Motor neuron (in vitro differentiated cells): ENCODE data around the gene SPACA4. TPM values are rescaled to one million over a fixed set of nuclear protein-coding genes. Genes with fewer than 3 reads are reported as not detected.

ENCODE experiments used
- ATAC-seq, 8 experiments: fragments of 200-7000 bp; cut with Tn5 transposase; replicated peaks in 6 of 8; 2 replicates each; pipeline ENCODE4 v1.8.0; 2021; ENCODE audit warnings: mild to moderate bottlenecking in 8 of 8, moderate library complexity in 8 of 8
- H3K27ac ChIP-seq, 2 donors: fragments of 250-450 bp; sonication (Bioruptor Pico); 2 replicates each; pipeline ENCODE4 v1.9.0; 2021; ENCODE audit warnings: antibody characterized with exemption in 2 of 2, mild to moderate bottlenecking in 2 of 2, moderate library complexity in 1 of 2
- H3K4me1 ChIP-seq, 2 donors: fragments of 250-450 bp; sonication (Bioruptor Pico); replicated peaks in 1 of 2; 2 replicates each; pipeline ENCODE4 v1.6.1; 2021; ENCODE audit warnings: antibody characterized with exemption in 2 of 2, mild to moderate bottlenecking in 2 of 2, moderate library complexity in 1 of 2
- H3K4me3 ChIP-seq, 5 donors: fragments of 250-450 bp; sonication (Bioruptor Pico); 2 replicates each; pipeline ENCODE4 v1.9.0; 2021; ENCODE audit warnings: antibody characterized with exemption in 5 of 5, mild to moderate bottlenecking in 5 of 5, moderate library complexity in 4 of 5
- WGBS, 10 experiments: fragments of 450-650 bp; shearing (Covaris generic); methylation state at CpG; one replicate each; pipeline ENCODE4 v1.0.0; 2022; 5-methylcytosine and 5-hydroxymethylcytosine counted together
- in situ Hi-C, 9 experiments: fragments of 400-800 bp; cut with MboI; loops; one replicate each; pipeline ENCODE4 v1.15.0; 2021; ENCODE audit warnings: low sequenced_read_pairs in 9 of 9, low pct_unique_long_range_greater_than_20kb in 2 of 9; ENCODE audit not compliant: unreplicated experiment in 9 of 9
- total RNA-seq, 8 experiments: library from RNA; unstranded; fragments of 300-600 nt; gene quantifications; 2 replicates each; pipeline versions ENCODE4 v1.2.3 to v1.2.4, GENCODE V29; 2022

SPACA4 gene
- total RNA-seq, 8 experiments from 2014 or later: 0.22 to 0.66 (median 0.50) TPM; not detected in 4

DNA sequence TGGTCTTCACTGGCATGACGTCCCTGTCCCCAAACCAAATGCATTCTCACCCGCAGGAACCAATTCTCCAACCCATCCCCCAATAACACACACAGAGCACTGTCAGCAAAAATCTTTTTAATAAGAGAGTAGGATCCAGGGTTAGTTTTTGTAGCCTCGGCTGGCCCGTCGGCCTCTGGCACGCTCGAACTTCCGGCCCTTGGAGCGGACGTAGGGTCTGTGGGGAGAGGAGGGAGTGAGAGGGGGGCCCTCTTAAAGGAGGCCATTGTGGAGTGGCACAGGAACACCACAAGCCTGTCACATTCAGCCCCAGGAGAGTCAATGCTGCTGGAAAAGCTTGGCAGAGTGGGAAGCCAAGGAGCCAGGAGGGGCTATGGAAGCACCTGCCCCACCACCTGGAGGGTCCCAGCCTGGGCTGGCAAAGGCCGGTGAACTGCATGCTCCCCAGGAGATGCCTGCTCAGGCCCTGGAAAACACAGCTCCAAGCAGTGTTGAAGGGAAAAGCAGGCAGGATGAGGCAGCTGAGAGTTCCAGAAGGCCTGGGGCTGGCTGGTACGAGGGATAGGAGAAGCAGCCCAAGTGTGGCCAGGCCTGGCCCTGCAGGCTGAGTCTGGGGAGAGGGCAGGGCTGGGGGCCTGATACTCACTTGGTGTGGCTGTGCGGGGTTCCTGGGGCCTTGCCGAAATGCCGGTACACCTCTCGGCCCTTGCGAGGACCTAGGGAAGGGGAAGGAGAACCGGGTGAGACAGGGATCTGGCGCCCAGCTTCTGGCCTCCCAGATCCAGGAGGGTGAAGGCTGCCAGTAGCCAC lies 8.9 kb downstream of the SPACA4 start:
- no peak overlapping the region for H3K27ac ChIP-seq
- peaks cover 14 to 27% of the 10 kb centered on the region in 2 donors for H3K4me1 ChIP-seq
- no peak for ATAC-seq
- H3K4me3 ChIP-seq: no peak overlapping the region
- in situ Hi-C loops: no loop called here
- WGBS, 10 experiments: 46 to 80% methylated on average over 3 to 4 of the region's 19 CpGs; no CpG with 5 or more reads in 8 of the 10 experiments

DNA sequence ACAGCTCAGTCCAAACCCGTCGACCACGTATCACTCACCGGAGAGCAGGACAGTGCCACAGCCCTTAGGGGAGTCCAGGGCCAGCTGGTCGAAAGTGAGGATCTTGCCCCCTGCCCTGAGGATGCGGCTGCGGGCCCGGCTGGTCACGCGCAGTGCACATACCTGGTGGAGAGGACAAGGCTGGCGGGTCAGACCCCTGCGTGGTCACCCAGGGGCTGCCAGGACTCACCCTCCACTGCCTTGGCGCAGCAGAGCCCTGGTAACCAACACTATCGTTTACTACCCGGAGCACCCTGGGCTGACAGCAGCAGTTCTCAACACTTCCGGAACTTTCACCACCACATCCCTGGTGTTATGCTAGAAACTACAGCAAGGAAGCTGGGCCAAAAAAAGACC lies 9.5 kb downstream of the SPACA4 start:
- ATAC-seq: no peak
- H3K27ac ChIP-seq: no peak overlapping the region
- H3K4me1 ChIP-seq: peaks cover 14 to 27% of the 10 kb centered on the region in 2 donors
- 81 to 92% methylated on average over 4 of the region's 16 CpGs; no CpG with 5 or more reads in 8 of the 10 experiments for WGBS, 10 experiments
- no peak overlapping the region for H3K4me3 ChIP-seq
- in situ Hi-C loops: no loop called here

DNA sequence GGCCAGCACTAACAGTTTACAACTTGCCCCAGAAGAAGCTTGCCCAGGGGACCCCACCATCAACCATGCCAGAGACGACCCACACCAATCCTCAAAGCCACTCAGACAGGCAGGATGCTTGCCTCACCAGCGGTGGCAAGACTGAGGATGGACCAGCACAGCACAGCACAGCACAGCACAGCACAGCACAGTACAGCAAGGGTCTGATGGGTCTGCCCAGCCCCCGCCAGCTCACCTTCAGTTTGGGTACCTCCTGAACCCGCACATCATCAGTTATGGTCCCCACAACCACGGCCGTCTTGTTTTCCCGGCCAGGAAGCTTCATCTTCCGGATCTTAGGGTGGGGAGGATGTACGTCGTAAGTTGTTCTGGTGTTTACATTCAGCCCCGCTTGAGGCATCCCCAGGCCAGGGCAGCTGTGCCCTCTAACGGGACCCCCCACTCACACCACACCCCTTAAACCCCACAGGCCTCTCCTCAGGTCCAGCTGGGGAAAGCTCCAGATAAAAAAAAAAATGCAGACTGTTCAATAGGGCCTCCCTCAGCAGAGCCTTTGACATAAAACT lies 10.0 kb downstream of the SPACA4 start:
- Histone ChIP-seq H3K27ac (no peak overlapping the region), H3K4me1 (peaks cover 14 to 27% of the 10 kb centered on the region in 2 donors), H3K4me3 (peak overlapping the region in 2 of 5 donors; percentile 65 to 78)
- in situ Hi-C loops: no loop called here
- WGBS, 10 experiments: 70 to 100% (median 84%) methylated on average over 1 to 8 of the region's 12 CpGs; no CpG with 5 or more reads in 6 of the 10 experiments
- no peak for ATAC-seq

DNA sequence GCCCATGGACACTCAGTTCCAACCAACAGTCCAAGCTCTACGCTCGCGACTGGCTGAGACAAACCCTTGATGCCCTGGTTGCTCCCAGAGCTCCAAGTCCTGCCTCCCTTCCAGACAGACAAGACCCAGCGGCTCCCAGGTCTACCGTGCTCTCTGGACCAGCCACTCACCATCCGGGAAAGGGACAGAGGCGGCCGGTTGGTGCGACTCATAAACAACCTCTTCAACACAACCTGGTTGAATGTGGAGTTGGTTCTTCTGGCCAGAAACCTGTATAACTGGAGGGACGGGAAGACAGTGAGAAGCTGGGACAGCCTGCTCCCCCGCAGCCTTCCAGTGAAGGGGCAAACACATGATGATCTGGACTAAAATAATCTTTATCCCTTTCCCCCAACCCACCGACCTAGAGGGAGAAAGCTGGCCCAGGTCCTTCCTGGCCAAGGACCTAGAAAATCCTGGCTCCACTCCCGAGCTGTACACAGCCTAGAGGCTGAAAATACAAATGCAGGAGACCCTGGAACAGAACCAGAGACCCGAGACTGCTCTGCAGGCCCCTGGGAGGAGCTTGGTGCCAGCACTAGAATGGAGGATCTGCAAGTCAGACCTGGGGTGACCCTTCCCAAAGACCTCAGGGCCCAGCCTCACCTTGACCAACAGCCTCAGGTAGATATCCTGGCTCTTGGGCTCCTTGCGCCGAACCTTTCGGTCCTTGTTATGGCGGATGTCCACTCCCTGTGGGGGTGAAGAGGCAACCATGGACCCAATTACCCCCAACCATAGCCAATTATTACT lies 10.8 kb downstream of the SPACA4 start:
- in situ Hi-C loops: no loop called here
- Histone ChIP-seq H3K4me3 (peak overlapping the region; percentile 65 to 80 (median 78)), H3K4me1 (peaks cover 14 to 27% of the 10 kb centered on the region in 2 donors), H3K27ac (peak overlapping the region in 1 of 2 donors; percentile 84)
- 0 to 100% (median 77%) methylated on average over 1 to 7 of the region's 18 CpGs; no CpG with 5 or more reads in 2 of the 10 experiments for WGBS, 10 experiments
- no peak for ATAC-seq

DNA sequence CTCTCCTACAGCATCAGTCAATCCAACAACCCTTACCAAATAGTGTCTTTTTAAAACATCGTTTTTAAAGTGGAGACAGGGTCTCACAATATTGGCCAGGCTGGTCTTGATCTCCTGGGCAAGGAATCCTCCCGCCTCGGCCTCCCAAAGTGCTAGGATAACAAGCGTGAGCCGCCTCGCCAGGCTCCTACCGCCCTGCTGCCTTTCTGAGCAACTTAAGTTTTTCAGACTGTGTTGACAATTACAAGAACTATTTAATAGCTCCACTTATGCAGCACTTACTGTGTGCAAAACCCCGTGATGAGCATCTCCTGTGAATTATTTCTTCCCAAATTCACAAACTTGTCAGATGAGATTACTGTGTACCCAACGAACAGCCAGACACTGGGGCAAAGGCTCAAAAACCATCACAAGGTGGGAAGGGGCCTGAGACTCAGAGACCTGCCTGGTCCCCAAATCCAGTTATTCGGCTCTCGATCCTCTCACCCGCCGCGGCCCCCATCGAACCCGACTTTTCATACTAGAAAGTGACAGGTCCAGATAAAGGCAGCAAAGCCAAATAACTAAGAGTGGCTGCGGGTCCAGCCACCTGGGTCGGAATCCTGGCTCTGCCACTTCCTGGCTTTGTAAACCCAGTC lies 11.9 kb downstream of the SPACA4 start:
- 0 to 5% (median 0%) methylated on average over 2 to 17 of the region's 18 CpGs for WGBS, 10 experiments
- in situ Hi-C loops: no loop called here
- H3K4me1 ChIP-seq: peaks cover 22 to 36% of the 10 kb centered on the region in 2 donors
- peak overlapping the region; percentile 65 to 80 (median 78) for H3K4me3 ChIP-seq
- no peak for ATAC-seq
- peak overlapping the region; percentile 56 to 84 for H3K27ac ChIP-seq

DNA sequence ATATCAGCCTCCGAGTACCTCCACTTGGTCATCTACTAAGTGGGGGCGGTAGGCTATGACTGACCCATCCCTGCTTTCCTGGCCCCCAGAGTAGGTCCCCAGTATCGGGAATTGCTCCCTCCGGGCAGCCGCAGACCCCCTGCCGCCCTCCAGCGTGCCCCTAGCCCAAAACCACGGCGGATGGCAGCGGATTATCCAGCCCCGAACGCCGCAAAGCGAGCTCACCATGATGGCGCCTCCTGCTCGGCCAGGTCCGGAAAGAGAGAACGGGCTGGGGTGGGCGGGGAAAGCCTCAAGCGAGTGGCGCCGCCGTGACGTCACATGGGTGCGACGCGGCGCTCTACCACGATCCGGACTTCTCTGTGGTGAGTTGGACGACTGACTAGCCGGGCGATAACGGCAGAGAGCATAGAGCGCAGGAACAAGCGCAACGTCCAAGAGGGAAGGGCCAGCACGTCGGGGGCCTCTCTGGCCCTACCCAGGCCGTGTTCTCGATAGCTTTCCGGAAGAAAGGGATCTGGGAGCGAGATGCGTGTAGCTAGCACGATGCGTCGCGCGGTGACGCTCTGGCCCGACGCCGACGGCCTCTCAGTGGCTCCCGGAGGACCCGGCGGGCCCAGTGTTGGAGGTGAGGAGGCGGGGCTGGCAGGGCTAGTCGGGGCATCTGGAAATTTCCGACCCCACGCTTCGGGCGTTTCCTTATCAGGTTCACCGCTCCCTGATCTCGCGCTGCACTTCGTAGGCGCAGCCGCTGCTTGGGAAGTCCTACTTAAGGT lies 12.6 kb downstream of the SPACA4 start, which contains the start of the genes RPL18 and SPHK2:
RPL18 (minus strand) TSS at position 263 of the 776 bp plus-strand sequence; CDS start at position 228, 35 bp downstream.
SPHK2 (plus strand) TSS at position 591 of the 776 bp plus-strand sequence. CDS start 1,009 bp downstream, outside the sequence.
- 0 to 1% (median 0%) methylated on average over 1 to 13 of the region's 69 CpGs; no CpG with 5 or more reads in 5 of the 10 experiments for WGBS, 10 experiments
- in situ Hi-C loops: no loop called here
- H3K4me1 ChIP-seq: peaks cover 22 to 34% of the 10 kb centered on the region in 2 donors
- H3K4me3 ChIP-seq: peak within 1 kb of the TSS; percentile 65 to 80 (median 78)
- peak; percentile 73 to 86 (median 80) for ATAC-seq
- H3K27ac ChIP-seq: peak within 1 kb of the TSS; percentile 87

DNA sequence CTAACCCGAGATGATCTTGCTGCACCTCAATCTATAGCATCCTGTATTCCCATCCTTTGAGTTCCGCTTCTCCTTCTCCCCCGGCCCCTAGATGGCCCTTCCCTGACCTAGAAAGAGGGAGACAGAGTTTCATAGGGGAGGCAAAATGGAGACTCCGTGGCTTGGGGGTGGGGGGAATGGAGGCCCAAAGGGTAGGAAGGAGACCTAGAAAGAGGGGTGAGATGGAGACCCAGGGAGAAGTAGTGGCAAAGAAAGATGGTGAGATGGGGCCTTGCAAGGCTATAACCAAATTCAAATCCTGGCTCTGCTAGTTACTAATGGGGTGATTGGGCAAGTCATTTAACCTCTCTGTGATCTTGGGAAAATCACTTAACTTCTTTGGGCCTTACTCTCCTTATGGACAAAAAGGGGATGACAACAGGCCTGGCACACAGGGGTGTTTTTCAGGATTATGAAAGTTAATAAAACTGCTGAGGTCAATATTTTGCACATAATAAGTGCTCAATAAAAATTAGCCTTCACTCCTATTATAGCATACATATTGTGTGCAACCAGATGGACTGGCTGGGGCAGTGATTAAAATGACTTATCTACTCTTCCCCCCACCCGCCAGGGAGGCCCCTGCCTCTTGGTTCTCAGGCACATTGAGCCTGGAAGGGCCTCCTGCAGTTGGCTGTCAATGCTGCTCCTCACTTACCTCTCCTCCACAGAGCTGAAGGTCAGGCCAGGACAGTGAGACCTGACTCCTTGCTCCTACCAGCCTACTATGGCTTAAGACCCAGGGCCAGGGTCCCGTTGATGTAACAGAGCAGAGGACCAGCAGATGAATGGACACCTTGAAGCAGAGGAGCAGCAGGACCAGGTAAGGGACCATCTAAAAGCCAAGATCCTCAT lies 13.4 kb downstream of the SPACA4 start:
- H3K27ac ChIP-seq: peak overlapping the region; percentile 87
- WGBS, 10 experiments: 0 to 100% (median 67%) methylated on average over 1 to 4 of the region's 6 CpGs; no CpG with 5 or more reads in 4 of the 10 experiments
- H3K4me3 ChIP-seq: peak overlapping the region; percentile 38 to 80 (median 42)
- in situ Hi-C loops: no loop called here
- peaks cover 22 to 27% of the 10 kb centered on the region in 2 donors for H3K4me1 ChIP-seq
- ATAC-seq: no peak

DNA sequence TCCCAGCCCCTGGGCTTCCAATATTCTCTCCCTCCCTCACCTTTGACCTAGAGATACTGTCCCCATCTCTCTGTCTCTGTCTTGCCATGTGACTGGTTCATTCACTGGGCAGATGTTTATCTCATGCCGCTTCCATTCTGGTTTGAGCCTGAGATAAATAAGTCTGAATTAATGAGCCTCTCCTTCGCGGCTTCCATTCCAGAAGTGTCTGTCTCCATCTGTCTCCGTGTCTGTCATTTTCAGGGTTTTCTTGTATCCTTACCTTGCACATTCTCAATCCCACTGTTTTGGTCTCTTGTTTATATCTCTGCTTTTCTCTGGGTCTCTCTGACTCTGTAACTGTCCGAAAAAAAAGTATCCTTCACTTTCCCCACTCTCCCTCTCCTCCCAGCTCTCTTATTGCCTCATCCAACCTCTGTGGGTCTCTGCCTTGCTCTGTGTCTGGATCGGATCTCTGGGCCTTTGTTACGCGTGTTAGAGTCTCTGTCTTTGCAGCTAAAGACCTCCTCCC lies 17.1 kb downstream of the SPACA4 start:
- in situ Hi-C loops: no loop called here
- Histone ChIP-seq H3K4me1 (peaks cover 12 to 15% of the 10 kb centered on the region in 2 donors), H3K4me3 (peak overlapping the region; percentile 30 to 51 (median 35)), H3K27ac (peak overlapping the region; percentile 93 to 97)
- WGBS, 10 experiments: 2 to 27% (median 7%) methylated on average over 1 to 8 of the region's 8 CpGs
- peak in 4 of 8 experiments; percentile 3 to 12 (median 5) for ATAC-seq

DNA sequence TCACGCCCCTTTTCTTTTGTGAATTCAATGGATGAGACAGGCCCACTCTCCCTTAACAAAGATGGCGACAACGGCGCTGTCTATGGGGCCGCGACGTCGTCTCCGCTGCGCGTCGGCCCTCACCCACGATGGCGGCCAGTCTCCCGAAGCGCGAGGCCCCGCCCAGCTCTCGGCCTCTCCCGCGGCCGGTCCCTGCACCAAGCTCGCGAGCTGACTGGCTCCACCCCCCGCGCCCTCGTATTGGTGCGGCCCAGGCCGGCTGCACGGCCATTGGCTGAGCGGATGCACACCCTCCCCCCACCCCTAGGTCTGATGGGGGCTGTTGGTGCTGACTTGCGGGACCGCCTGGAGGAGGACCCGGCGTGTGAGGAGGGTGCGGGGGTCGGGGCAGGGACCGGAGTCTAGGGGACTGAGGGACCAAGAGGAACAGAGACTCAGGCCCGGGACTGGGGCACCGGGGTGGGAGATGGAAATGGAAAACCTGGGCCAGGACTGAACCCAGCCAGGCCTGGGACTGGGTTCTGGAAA lies 17.6 kb downstream of the SPACA4 start:
- peak overlapping the region; percentile 43 to 54 (median 49) for H3K4me3 ChIP-seq
- WGBS, 10 experiments: 0 to 2% (median 2%) methylated on average over 1 to 10 of the region's 40 CpGs; no CpG with 5 or more reads in 7 of the 10 experiments
- H3K27ac ChIP-seq: peak overlapping the region; percentile 93 to 97
- H3K4me1 ChIP-seq: peaks cover 12 to 16% of the 10 kb centered on the region in 2 donors
- ATAC-seq: peak; percentile 68 to 80 (median 77)
- in situ Hi-C loops: no loop called here

DNA sequence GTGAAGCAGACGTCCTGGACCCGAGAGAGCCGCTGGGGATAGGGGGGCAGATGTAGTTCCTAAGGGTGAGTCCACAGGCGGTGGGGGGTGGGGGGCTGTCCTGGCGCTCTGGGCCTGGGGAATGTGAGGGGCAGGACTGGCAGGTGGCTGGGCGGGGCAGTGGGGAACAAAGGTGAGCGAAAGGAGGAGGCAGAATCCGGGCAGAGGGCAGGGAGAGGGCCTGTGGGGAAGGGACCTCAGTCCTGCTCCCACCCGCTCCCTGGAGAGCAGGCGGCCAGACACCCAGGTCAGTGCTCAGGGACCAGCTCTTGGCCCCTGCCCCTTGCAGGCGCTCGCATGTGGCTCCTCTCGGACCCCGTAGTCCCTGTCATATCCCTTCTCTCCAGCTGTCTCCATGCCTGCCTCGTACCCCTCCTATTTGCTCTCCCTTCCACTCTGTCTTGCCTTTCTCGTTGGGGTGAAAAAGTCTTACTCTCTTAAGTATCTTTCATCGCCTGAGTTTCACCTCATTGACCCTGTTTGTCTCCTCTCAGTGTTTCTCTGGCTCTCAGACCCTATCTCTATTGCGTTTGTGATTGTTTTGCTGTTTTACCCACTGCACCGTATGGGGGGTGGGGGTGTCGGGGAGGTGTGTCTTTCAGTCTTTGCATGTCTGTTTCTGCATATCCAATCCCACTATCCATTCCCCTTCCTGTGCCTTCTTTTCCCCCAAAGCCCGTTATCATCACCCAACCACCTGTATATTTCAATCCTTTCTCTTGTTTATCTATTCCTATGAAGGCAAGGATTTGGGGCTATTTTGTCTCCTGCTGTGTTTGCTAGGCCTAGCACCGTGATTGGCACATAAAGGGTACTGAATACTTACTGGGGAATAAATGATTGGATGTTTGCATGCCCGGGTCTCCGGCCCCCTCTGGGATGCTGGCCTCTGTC lies 18.5 kb downstream of the SPACA4 start:
- Histone ChIP-seq H3K4me3 (peak overlapping the region; percentile 43 to 54 (median 49)), H3K4me1 (peaks cover 16 to 25% of the 10 kb centered on the region in 2 donors), H3K27ac (no peak overlapping the region)
- WGBS, 10 experiments: 31 to 83% (median 63%) methylated on average over 2 to 12 of the region's 24 CpGs; no CpG with 5 or more reads in 1 of the 10 experiments
- in situ Hi-C loops: loop anchor here in 1 of 9 experiments (25.0 kb wide), 1 partner anchor 337 kb away; the partner anchor contains the start of genes BAX and FTL
- ATAC-seq: no peak
